HG03159 (cell line): ENCODE results near the gene GIT2.
"Not testable (repeated sequence)": the region's sequence is repeated elsewhere in the genome, so short reads cannot be mapped to it uniquely, and the experiment has no call there.

Experiments
- ATAC-seq: cut with Tn5 transposase; IDR thresholded peaks from one replicate; pipeline ENCODE4 v1.9.1; 2021; ENCODE audit warnings: mild to moderate bottlenecking, moderate library complexity; ENCODE audit not compliant: unreplicated experiment

The GIT2 gene

GRCh38 chr12:109947521-109947920, 48.6 kb downstream of the GIT2 start:
- no peak for ATAC-seq

GRCh38 chr12:109946913-109947312, 49.3 kb downstream of the GIT2 start:
- no peak for ATAC-seq

GRCh38 chr12:109946505-109946904, 49.7 kb downstream of the GIT2 start:
- ATAC-seq: no peak

- no peak for ATAC-seq
Observed at GRCh38 chr12:109944561-109945359, 51.4 kb downstream of the GIT2 start.

GRCh38 chr12:109943811-109944210, 52.4 kb downstream of the GIT2 start:
- no peak for ATAC-seq

- no peak for ATAC-seq
Observed at GRCh38 chr12:109940339-109940923, 55.7 kb downstream of the GIT2 start.

- no peak for ATAC-seq
Observed at GRCh38 chr12:109939504-109939903, 56.7 kb downstream of the GIT2 start.

GRCh38 chr12:109938947-109939346, 57.2 kb downstream of the GIT2 start:
- ATAC-seq: no peak

GRCh38 chr12:109937371-109937770, 58.8 kb downstream of the GIT2 start:
- ATAC-seq: no peak

- no peak for ATAC-seq
Observed at GRCh38 chr12:109934026-109934425, 62.1 kb downstream of the GIT2 start.

- ATAC-seq: no peak
Observed at GRCh38 chr12:109932878-109933503, 63.2 kb downstream of the GIT2 start.

GRCh38 chr12:109931143-109931542, 65.0 kb downstream of the GIT2 start:
- ATAC-seq: no peak

- no peak for ATAC-seq
Observed at GRCh38 chr12:109930028-109930800, 66.0 kb downstream of the GIT2 start.

GRCh38 chr12:109929326-109929725, 66.8 kb downstream of the GIT2 start:
- ATAC-seq: not testable (repeated sequence)

- ATAC-seq: no peak
Observed at GRCh38 chr12:109928058-109928656, 68.0 kb downstream of the GIT2 start.

GRCh38 chr12:109927622-109928021, 68.5 kb downstream of the GIT2 start:
- ATAC-seq: no peak

GRCh38 chr12:109926488-109927210, 69.5 kb downstream of the GIT2 start:
- no peak for ATAC-seq

- no peak for ATAC-seq
Observed at GRCh38 chr12:109926016-109926415, 70.2 kb downstream of the GIT2 start.

- no peak for ATAC-seq
Observed at GRCh38 chr12:109925185-109925840, 70.9 kb downstream of the GIT2 start.
